Measurements from ENCODE around the gene TPCN1.

DNA sequence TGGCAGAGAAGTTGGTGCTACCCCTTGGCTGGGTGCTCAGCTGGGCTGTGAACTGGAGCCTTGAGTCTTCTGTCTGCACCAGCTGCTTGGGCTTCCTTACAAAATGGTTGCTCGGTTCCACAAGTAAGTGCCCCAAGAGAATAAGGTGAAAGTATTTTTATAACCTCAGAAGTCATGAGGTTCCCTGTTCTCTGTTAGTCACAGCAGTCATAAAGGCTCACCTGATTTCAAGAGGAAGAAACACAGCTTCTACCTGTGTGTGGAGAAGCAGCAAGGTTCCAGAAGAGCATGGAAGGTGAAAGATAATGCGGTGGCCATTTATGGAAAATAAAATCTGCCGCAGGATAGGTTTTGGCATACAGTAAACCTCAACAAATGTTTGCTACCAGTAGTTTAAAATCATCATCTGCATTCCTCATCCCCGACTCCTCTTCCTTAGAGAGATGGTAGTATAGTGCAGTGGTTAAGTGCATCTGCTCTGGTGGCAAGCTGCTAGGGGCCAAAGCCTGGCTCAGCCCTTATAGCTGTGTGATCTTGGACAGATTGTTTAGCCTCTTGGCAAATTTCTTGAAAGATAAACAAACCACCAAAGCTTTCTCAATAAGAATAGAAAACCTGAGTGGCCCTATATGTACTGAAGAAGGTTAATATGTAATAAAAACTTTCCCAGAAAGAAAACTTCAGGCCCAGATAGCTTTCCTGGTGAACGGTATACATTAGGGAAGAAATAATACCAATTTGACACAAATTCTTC is 32.4 kb downstream of the TPCN1 start:
- TF ChIP-seq, protein P1, sequence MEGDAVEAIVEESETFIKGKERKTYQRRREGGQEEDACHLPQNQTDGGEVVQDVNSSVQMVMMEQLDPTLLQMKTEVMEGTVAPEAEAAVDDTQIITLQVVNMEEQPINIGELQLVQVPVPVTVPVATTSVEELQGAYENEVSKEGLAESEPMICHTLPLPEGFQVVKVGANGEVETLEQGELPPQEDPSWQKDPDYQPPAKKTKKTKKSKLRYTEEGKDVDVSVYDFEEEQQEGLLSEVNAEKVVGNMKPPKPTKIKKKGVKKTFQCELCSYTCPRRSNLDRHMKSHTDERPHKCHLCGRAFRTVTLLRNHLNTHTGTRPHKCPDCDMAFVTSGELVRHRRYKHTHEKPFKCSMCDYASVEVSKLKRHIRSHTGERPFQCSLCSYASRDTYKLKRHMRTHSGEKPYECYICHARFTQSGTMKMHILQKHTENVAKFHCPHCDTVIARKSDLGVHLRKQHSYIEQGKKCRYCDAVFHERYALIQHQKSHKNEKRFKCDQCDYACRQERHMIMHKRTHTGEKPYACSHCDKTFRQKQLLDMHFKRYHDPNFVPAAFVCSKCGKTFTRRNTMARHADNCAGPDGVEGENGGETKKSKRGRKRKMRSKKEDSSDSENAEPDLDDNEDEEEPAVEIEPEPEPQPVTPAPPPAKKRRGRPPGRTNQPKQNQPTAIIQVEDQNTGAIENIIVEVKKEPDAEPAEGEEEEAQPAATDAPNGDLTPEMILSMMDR (IDR thresholded peaks at IDR 0.05; ENCODE audit: control extremely low read depth in 1 of 3, insufficient read depth in 1 of 3, low read depth in 1 of 3, low read length in 3 of 3): no peak
- TF ChIP-seq SIN3A (conservative IDR thresholded peaks at IDR 0.05 in 1 of 2, IDR thresholded peaks at IDR 0.05 in 1 of 2; ENCODE audit: low read depth in 1 of 2, low read length in 2 of 2) (no peak), GABPA (IDR thresholded peaks at IDR 0.05; ENCODE audit: borderline replicate concordance, insufficient read depth, low read length) (no peak), EP300 (IDR thresholded peaks at IDR 0.05; ENCODE audit: borderline replicate concordance in 1 of 2, low read depth in 2 of 2, low read length in 2 of 2) (no peak), NANOG (IDR thresholded peaks at IDR 0.05; ENCODE audit: insufficient read depth, low read depth, low read length, poor library complexity, severe bottlenecking) (no peak), POLR2A (IDR thresholded peaks at IDR 0.05; ENCODE audit: control extremely low read depth in 1 of 2, low read depth in 2 of 2, low read length in 2 of 2) (no peak), POU5F1 (IDR thresholded peaks at IDR 0.05; ENCODE audit: low read depth, low read length) (no peak), RFX5 (IDR thresholded peaks at IDR 0.05; ENCODE audit: borderline replicate concordance, low read depth, low read length) (no peak), EZH2 (IDR thresholded peaks at IDR 0.05; ENCODE audit: low read depth, low read length, severe bottlenecking) (no peak), JUND (IDR thresholded peaks at IDR 0.05; ENCODE audit: low read length) (no peak)
- TF ChIP-seq, protein P2, sequence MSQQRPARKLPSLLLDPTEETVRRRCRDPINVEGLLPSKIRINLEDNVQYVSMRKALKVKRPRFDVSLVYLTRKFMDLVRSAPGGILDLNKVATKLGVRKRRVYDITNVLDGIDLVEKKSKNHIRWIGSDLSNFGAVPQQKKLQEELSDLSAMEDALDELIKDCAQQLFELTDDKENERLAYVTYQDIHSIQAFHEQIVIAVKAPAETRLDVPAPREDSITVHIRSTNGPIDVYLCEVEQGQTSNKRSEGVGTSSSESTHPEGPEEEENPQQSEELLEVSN (IDR thresholded peaks at IDR 0.05): no peak
- TF ChIP-seq, protein P3, sequence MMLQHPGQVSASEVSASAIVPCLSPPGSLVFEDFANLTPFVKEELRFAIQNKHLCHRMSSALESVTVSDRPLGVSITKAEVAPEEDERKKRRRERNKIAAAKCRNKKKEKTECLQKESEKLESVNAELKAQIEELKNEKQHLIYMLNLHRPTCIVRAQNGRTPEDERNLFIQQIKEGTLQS (IDR thresholded peaks at IDR 0.05; ENCODE audit: insufficient read depth, low read depth, low read length): no peak

Data from H1 (cell line).